Activated CD8-positive, alpha-beta memory T cell treated with anti-CD3 and anti-CD28 coated beads for 48 hours (primary cell): ENCODE data around the gene KLHL11.
A peak's percentile ranks its signal among the peaks of the same experiment; 100 is the strongest.

Source experiments
- DNase-seq, 3 experiments: peaks; one replicate each; pipeline ENCODE4 v3.0.0-alpha.2; 2020; ENCODE audit warnings: low read depth in 2 of 3, low spot score in 2 of 3

Gene KLHL11

GRCh38 chr17:41812381-41813151, 52.7 kb downstream of the KLHL11 start, which contains the start of gene FKBP10:
Gene FKBP10, plus strand, starts transcription at chr17:41813004. Its CDS starts 31 bp downstream, at chr17:41813035.
- no peak for DNase-seq

GRCh38 chr17:41811549-41812380, 53.5 kb downstream of the KLHL11 start, which contains the start of gene P3H4:
Gene P3H4, minus strand, starts transcription at chr17:41811949. Its CDS starts 34 bp downstream, at chr17:41811915.
- DNase-seq = peak; percentile 41 to 51 (median 45)

DNA sequence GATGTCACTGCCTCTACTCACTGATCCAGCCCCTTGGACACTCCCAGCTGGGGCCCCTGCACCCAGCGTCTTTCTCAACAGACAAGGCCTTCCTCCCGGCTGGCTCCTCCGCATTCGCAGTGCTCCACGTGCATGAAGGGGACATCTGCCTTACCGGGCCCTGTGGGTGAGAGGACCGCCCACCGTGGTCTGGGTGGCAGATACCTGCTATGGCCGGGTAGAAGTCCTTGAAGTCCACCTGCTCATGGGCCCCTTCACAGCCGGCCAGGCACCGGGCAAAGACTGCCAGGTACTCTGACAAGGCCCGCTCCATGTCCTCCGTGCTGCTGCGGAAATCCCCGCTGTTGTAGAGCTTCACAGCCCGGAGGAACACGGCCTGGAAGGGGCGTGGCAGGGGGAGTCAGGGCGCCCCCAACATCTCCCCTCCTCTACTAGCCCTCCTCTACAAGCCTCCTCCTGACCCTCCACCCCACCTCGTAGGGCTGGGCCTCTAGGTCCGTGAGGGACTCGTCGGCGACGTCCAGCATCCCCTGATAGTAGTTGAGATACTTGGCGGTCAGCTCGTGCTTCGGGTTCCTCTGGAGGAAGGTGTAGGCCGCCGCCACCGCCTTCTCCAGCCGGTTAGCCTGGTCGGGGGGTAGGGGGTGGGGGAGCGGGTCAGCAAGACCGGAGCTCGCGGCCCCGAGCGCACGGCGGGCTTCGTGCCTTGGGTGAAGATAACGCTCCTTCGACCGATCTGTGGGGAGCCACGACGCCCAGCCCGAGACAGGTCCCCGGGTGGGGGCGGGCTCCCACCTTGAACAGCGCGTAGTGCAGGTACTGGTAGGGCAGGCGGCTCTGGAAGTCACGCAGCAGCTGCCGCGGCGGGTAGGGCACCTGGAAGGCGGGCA, 54.3 kb downstream of the KLHL11 start:
- DNase-seq = no peak

DNA sequence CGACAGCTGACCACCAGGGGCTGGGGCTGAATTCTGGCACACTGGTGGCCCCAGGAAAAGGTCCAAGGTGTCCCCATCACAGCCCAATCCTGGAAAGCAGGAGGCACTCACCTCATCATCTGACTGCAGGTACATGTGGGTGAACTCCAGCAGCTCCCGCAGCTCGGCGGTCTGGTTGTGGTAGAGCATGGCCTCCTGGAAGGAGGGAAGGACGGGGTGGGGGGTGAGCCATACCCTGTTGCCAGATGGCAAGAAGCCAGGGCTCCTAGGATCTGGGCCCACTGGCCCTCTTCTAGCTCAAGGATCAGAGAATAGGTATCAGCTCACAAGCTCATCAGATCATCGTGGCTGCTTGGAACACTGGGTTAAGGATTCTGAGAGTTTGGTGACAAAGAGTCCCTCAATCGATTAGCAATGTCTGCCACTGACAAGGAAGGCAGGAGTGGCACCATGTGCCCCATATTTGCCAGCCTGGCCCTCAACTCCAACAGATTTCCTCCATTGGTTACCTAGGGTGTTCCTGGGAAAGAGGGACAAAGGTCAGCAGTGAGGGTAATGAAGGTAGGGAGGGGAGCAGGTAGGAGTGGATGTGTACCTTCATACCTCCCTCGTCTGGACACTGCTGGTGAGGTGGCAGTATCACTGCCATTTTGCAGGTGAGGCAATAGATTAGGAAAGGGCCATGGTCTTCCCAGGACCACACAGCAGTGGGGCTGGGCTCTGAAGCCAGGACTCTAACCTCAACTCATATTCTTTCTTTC, 58.4 kb downstream of the KLHL11 start:
- DNase-seq = no peak
